Loucy (cell line): ENCODE data around the gene DOCK9.

Experiments
- EZH2phosphoT487 ChIP-seq: fragments of 200-600 bp; IDR thresholded peaks from 2 replicates; pipeline ENCODE4 v1.6.1; 2018; ENCODE audit warnings: antibody characterized with exemption, mild to moderate bottlenecking, moderate library complexity, borderline replicate concordance
- TF ChIP-seq, protein P1 (sequence below): fragments of 200-600 bp; sonication (generic); conservative IDR thresholded peaks from 2 replicates; pipeline ENCODE4 v1.5.1; 2014; ENCODE audit warnings: mild to moderate bottlenecking, antibody characterized with exemption, low read length

GRCh38 chr13:98997011-98997730 is 19.3 kb upstream of the DOCK9 start:
- TF ChIP-seq, protein P1, sequence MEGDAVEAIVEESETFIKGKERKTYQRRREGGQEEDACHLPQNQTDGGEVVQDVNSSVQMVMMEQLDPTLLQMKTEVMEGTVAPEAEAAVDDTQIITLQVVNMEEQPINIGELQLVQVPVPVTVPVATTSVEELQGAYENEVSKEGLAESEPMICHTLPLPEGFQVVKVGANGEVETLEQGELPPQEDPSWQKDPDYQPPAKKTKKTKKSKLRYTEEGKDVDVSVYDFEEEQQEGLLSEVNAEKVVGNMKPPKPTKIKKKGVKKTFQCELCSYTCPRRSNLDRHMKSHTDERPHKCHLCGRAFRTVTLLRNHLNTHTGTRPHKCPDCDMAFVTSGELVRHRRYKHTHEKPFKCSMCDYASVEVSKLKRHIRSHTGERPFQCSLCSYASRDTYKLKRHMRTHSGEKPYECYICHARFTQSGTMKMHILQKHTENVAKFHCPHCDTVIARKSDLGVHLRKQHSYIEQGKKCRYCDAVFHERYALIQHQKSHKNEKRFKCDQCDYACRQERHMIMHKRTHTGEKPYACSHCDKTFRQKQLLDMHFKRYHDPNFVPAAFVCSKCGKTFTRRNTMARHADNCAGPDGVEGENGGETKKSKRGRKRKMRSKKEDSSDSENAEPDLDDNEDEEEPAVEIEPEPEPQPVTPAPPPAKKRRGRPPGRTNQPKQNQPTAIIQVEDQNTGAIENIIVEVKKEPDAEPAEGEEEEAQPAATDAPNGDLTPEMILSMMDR = no peak
- TF ChIP-seq EZH2phosphoT487 = no peak
